H1 (cell line): ENCODE data around the gene PIGT. TPM values are rescaled to one million over a fixed set of nuclear protein-coding genes. Genes with fewer than 3 reads are reported as not detected.

Experiments
- CTCF ChIA-PET: fragments of 300-600 bp; sonication (Branson Sonifier 250); formaldehyde crosslinking; loops from one replicate; lab custom pipeline; 2021; ENCODE audit not compliant: partially characterized antibody; lab: Charles Lee
- POLR2A ChIA-PET: fragments of 300-600 bp; sonication (Branson Sonifier 250); formaldehyde crosslinking; loops from one replicate; lab custom pipeline; 2021; ENCODE audit warnings: inconsistent platforms; ENCODE audit not compliant: partially characterized antibody; lab: Charles Lee
- DNase-seq, 2 experiments: peaks; one replicate each; pipeline versions ENCODE4 v3.0.0 to v3.0.0-alpha.2; 2010 to 2022; ENCODE audit warnings: low spot score in 2 of 2, low read depth in 1 of 2, mixed read lengths in 1 of 2
- FAIRE-seq: peaks from 2 replicates; lab custom pipeline; 2011; peaks lifted over from hg19 to GRCh38; lab: Jason Lieb, UNC
- H2AFZ ChIP-seq: 2 replicates; pipeline ENCODE4 v1.8.1; 2012; ENCODE audit warnings: low read length, inconsistent platforms
- H2AK5ac ChIP-seq: 2 replicates; pipeline ENCODE4 v1.6.1; 2013; ENCODE audit warnings: low read depth, low read length
- H2BK120ac ChIP-seq: replicated peaks from 2 replicates; pipeline ENCODE3; 2013; ENCODE audit warnings: low read depth, low read length, inconsistent platforms
- H2BK12ac ChIP-seq: 2 replicates; pipeline ENCODE4 v1.6.1; 2013; ENCODE audit warnings: low read depth, low read length
- H2BK15ac ChIP-seq: 2 replicates; pipeline ENCODE4 v1.6.1; 2013; ENCODE audit warnings: low read length
- H2BK20ac ChIP-seq: 2 replicates; pipeline ENCODE4 v1.6.1; 2013; ENCODE audit warnings: low read length
- H2BK5ac ChIP-seq: 2 replicates; pipeline ENCODE4 v1.6.1; 2013; ENCODE audit warnings: low read depth, low read length
- H3K14ac ChIP-seq: 2 replicates; pipeline ENCODE4 v1.6.1; 2013; ENCODE audit warnings: inconsistent platforms; ENCODE audit not compliant: insufficient read length
- H3K18ac ChIP-seq: 2 replicates; pipeline ENCODE4 v1.6.1; 2013; ENCODE audit warnings: low read length; ENCODE audit errors: extremely low read depth
- H3K23ac ChIP-seq: 2 replicates; pipeline ENCODE4 v1.6.1; 2013; ENCODE audit warnings: inconsistent platforms; ENCODE audit not compliant: insufficient read length
- H3K23me2 ChIP-seq: 2 replicates; pipeline ENCODE4 v1.6.1; 2013; ENCODE audit warnings: low read depth, low read length
- H3K27ac ChIP-seq: 2 replicates; pipeline ENCODE4 v1.6.1; 2011; ENCODE audit warnings: low read depth, low read length, inconsistent platforms
- H3K27me3 ChIP-seq, 4 experiments: replicated peaks in 1 of 4; 1 replicate in 1 of 4; 2 replicates in 3 of 4; pipeline versions ENCODE4 v1.6.1 to v1.8.1; 2011 to 2013; ENCODE audit warnings: low read length in 3 of 4, mild to moderate bottlenecking in 3 of 4, inconsistent platforms in 2 of 4, mixed read lengths in 2 of 4, moderate library complexity in 1 of 4; ENCODE audit not compliant: control insufficient read depth in 3 of 4, insufficient read depth in 3 of 4; ENCODE audit errors: extremely low read depth in 1 of 4
- H3K36me3 ChIP-seq, 4 experiments: 2 replicates each; pipeline versions ENCODE4 v1.6.1 to v1.8.1; 2011 to 2013; ENCODE audit warnings: mild to moderate bottlenecking in 4 of 4, low read length in 3 of 4, moderate library complexity in 2 of 4, control low read depth in 1 of 4, inconsistent platforms in 1 of 4; ENCODE audit not compliant: insufficient read depth in 4 of 4, control insufficient read depth in 2 of 4
- H3K4ac ChIP-seq: replicated peaks from 2 replicates; pipeline ENCODE3; 2013; ENCODE audit warnings: low read length, low read depth, mixed read lengths, inconsistent platforms; ENCODE audit not compliant: insufficient read length
- H3K4me1 ChIP-seq, 4 experiments: replicated peaks in 1 of 4; 1 replicate in 1 of 4; 2 replicates in 3 of 4; pipeline versions ENCODE4 v1.6.1 to v1.8.1; 2011 to 2013; ENCODE audit warnings: low read length in 3 of 4, inconsistent platforms in 2 of 4, mixed read lengths in 1 of 4; ENCODE audit not compliant: insufficient read depth in 4 of 4, control insufficient read depth in 3 of 4
- H3K4me2 ChIP-seq, 2 experiments: 2 replicates each; pipeline versions ENCODE4 v1.6.1 to v1.8.1; 2011 to 2013; ENCODE audit warnings: low read depth in 2 of 2, low read length in 2 of 2, control low read depth in 1 of 2, inconsistent platforms in 1 of 2, mild to moderate bottlenecking in 1 of 2; ENCODE audit not compliant: insufficient read depth in 1 of 2
- H3K4me3 ChIP-seq, 4 experiments: fragments of 200-600, 300-600 bp in 1 of 4; sonication (generic), shearing (Covaris generic), sonication (Bioruptor Twin) in 1 of 4; 2 replicates each; pipeline versions ENCODE4 v1.5.1 to v1.8.1; 2011 to 2016; ENCODE audit warnings: low read length in 4 of 4, low read depth in 3 of 4, control low read depth in 2 of 4, inconsistent platforms in 2 of 4, mild to moderate bottlenecking in 2 of 4, mixed read lengths in 1 of 4, moderate library complexity in 1 of 4; ENCODE audit not compliant: insufficient read depth in 2 of 4; ENCODE audit errors: extremely low read depth in 1 of 4
- H3K56ac ChIP-seq: replicated peaks from 2 replicates; pipeline ENCODE3; 2013; ENCODE audit warnings: low read depth, mild to moderate bottlenecking, mixed read lengths, low read length, inconsistent platforms; ENCODE audit not compliant: insufficient read length
- H3K79me1 ChIP-seq: 2 replicates; pipeline ENCODE4 v1.6.1; 2013; ENCODE audit warnings: low read depth, low read length, control low read depth
- H3K79me2 ChIP-seq, 2 experiments: 2 replicates each; pipeline versions ENCODE4 v1.6.1 to v1.8.1; 2012 to 2013; ENCODE audit warnings: low read length in 2 of 2, mild to moderate bottlenecking in 2 of 2, inconsistent platforms in 1 of 2; ENCODE audit not compliant: insufficient read depth in 2 of 2, control insufficient read depth in 1 of 2
- H3K9ac ChIP-seq, 4 experiments: replicated peaks in 1 of 4; 1 replicate in 1 of 4; 2 replicates in 3 of 4; pipeline versions ENCODE4 v1.6.1 to v1.8.1; 2011 to 2013; ENCODE audit warnings: low read depth in 3 of 4, low read length in 3 of 4, control low read depth in 2 of 4, mild to moderate bottlenecking in 2 of 4, moderate library complexity in 2 of 4, inconsistent platforms in 1 of 4; ENCODE audit errors: extremely low read depth in 1 of 4
- H3K9me3 ChIP-seq, 2 experiments: 2 replicates each; pipeline versions ENCODE4 v1.6.1 to v1.8.1; 2012 to 2013; ENCODE audit warnings: mild to moderate bottlenecking in 2 of 2, moderate library complexity in 2 of 2, control low read depth in 1 of 2, inconsistent platforms in 1 of 2, low read depth in 1 of 2, low read length in 1 of 2, mixed read lengths in 1 of 2; ENCODE audit not compliant: insufficient read depth in 2 of 2
- H4K20me1 ChIP-seq, 2 experiments: replicated peaks in 1 of 2; 2 replicates each; pipeline versions ENCODE3 to v1.8.1; 2011 to 2013; ENCODE audit warnings: inconsistent platforms in 2 of 2, low read length in 2 of 2, mild to moderate bottlenecking in 1 of 2; ENCODE audit not compliant: insufficient read depth in 2 of 2, control insufficient read depth in 1 of 2
- H4K5ac ChIP-seq: 2 replicates; pipeline ENCODE4 v1.6.1; 2013; ENCODE audit warnings: low read length, low read depth, mixed read lengths, inconsistent platforms; ENCODE audit not compliant: insufficient read length
- H4K8ac ChIP-seq: 2 replicates; pipeline ENCODE4 v1.8.0; 2013; ENCODE audit warnings: mild to moderate bottlenecking, moderate library complexity, low read length, inconsistent platforms; ENCODE audit not compliant: insufficient read depth; ENCODE audit errors: extremely low read depth
- H4K91ac ChIP-seq: replicated peaks from 2 replicates; pipeline ENCODE3; 2013; ENCODE audit warnings: low read length, mixed read lengths, inconsistent platforms; ENCODE audit not compliant: insufficient read length
- ASH2L ChIP-seq: fragments of 200-600, 300-600 bp; sonication (generic); IDR thresholded peaks from one replicate; pipeline ENCODE4 v1.7.1; 2017; ENCODE audit warnings: low read length
- ATF3 ChIP-seq: IDR thresholded peaks from 2 replicates; pipeline ENCODE4 v1.6.1; 2011; ENCODE audit warnings: low read depth, mild to moderate bottlenecking, low read length; ENCODE audit not compliant: insufficient read depth
- BACH1 ChIP-seq: IDR thresholded peaks from 2 replicates; pipeline ENCODE4 v1.6.1; 2012; ENCODE audit warnings: low read length, improper control_type of control experiment
- BCL11A ChIP-seq, 2 experiments: IDR thresholded peaks; one replicate each; pipeline ENCODE4 v1.6.1; 2011; ENCODE audit warnings: low read depth in 2 of 2, low read length in 2 of 2, mild to moderate bottlenecking in 2 of 2
- CTCF ChIP-seq, 3 experiments: IDR thresholded peaks; 1 replicate in 2 of 3; 2 replicates in 1 of 3; pipeline versions ENCODE4 v1.5.1 to v1.6.1; 2011; ENCODE audit warnings: low read length in 3 of 3, mild to moderate bottlenecking in 3 of 3, inconsistent platforms in 2 of 3, low read depth in 1 of 3, moderate library complexity in 1 of 3; ENCODE audit not compliant: insufficient read depth in 1 of 3; ENCODE audit errors: control extremely low read depth in 1 of 3
- EP300 ChIP-seq, 2 experiments: IDR thresholded peaks; 1 replicate in 1 of 2; 2 replicates in 1 of 2; pipeline ENCODE4 v1.6.1; 2011 to 2012; ENCODE audit warnings: low read depth in 2 of 2, low read length in 2 of 2, mild to moderate bottlenecking in 2 of 2, borderline replicate concordance in 1 of 2, inconsistent platforms in 1 of 2, moderate library complexity in 1 of 2
- JUN ChIP-seq: IDR thresholded peaks from 2 replicates; pipeline ENCODE4 v1.6.1; 2011; ENCODE audit warnings: low read depth, mild to moderate bottlenecking, improper control_type of control experiment, low read length
- KDM5A ChIP-seq: fragments of 200-600 bp; IDR thresholded peaks from 2 replicates; pipeline ENCODE4 v1.7.1; 2012; ENCODE audit warnings: mild to moderate bottlenecking, low read length, inconsistent platforms, mixed read lengths
- SRF ChIP-seq: IDR thresholded peaks from 2 replicates; pipeline ENCODE4 v1.6.1; 2011; ENCODE audit warnings: mild to moderate bottlenecking, low read depth, low read length, moderate library complexity
- YY1 ChIP-seq: IDR thresholded peaks from 2 replicates; pipeline ENCODE4 v1.6.1; 2011; ENCODE audit warnings: low read depth, mild to moderate bottlenecking, low read length
- WGBS, 2 experiments: shearing (Covaris generic) in 1 of 2; methylation state at CpG; one replicate each; pipeline versions ENCODE4 v1.1.6 to v1.1.7; 2013 to 2015; ENCODE audit warnings: low lambda C conversion rate in 2 of 2, mixed read lengths in 2 of 2, inconsistent platforms in 1 of 2, low coverage in 1 of 2, missing lambda C conversion rate in 1 of 2; ENCODE audit not compliant: insufficient replicate concordance in 2 of 2, insufficient coverage in 1 of 2, insufficient read length in 1 of 2; ENCODE audit errors: extremely low coverage in 1 of 2, missing lambda C conversion rate in 1 of 2; 5-methylcytosine and 5-hydroxymethylcytosine counted together
- polyA plus RNA-seq, 7 experiments: library from polyadenylated mRNA; depleted of rRNA in 3 of 7; stranded (reverse) in 5 of 7; unstranded in 2 of 7; fragments of >200 nt in 5 of 7; fragments of 200-250 nt in 2 of 7; gene quantifications; 1 replicate in 5 of 7; 2 replicates in 1 of 7; 4 replicates in 1 of 7; pipeline versions ENCODE4 v1.2.1 to v1.2.3, GENCODE V29; 2011 to 2013; ENCODE audit warnings: missing spikeins in 2 of 7, mixed read lengths in 2 of 7
- total RNA-seq: library from RNA; stranded (reverse); fragmentation: NEBNext Ultra II Directional; extraction: Animal tissue kit (Norgen Biotek cat#: 25700); gene quantifications from 2 replicates; pipeline ENCODE4 v1.2.1, GENCODE V29; 2021

Gene PIGT
- total and polyA plus RNA-seq, 2 of the 8 experiments (the other 6 are each of a cell fraction or from before 2014, with no cell fraction given): 66.0 to 89.7 TPM

- no peak overlapping the region for H2BK15ac ChIP-seq
- no peak overlapping the region for H2BK5ac ChIP-seq
- no peak for FAIRE-seq
- H3K4ac ChIP-seq: no peak overlapping the region
- no peaks in the 10 kb centered on the region for H3K79me1 ChIP-seq
- H3K14ac ChIP-seq: no peak overlapping the region
- H3K36me3 ChIP-seq: no peaks in the 10 kb centered on the region
- no peaks in the 10 kb centered on the region for H3K23me2 ChIP-seq
- H4K8ac ChIP-seq: no peak overlapping the region
- H2BK120ac ChIP-seq: no peak overlapping the region
- no peaks in the 10 kb centered on the region for H3K79me2 ChIP-seq
- no peak overlapping the region for H3K9ac ChIP-seq
- H2AK5ac ChIP-seq: no peak overlapping the region
- no peaks in the 10 kb centered on the region for H4K20me1 ChIP-seq
- WGBS, 2 experiments: 84% methylated on average over 5 of the region's 5 CpGs; no CpG with 5 or more reads in 1 of the 2 experiments
- no peak overlapping the region for H3K4me2 ChIP-seq
- no peaks in the 10 kb centered on the region for H3K4me1 ChIP-seq
- H3K9me3 ChIP-seq: no peaks in the 10 kb centered on the region
- ChIA-PET POLR2A (no interaction called here), CTCF (interaction anchor here (1.5 to 12.6 kb wide), 3 partner anchors 9 to 120 kb away, joined by 7 to 178 read pairs (median 129); no protein-coding TSS in a partner anchor)
- H3K23ac ChIP-seq: no peak overlapping the region
- no peak overlapping the region for H3K56ac ChIP-seq
- H3K27me3 ChIP-seq: no peaks in the 10 kb centered on the region
- H3K18ac ChIP-seq: no peak overlapping the region
- no peak overlapping the region for H2BK20ac ChIP-seq
- H4K5ac ChIP-seq: no peak overlapping the region
- H4K91ac ChIP-seq: no peak overlapping the region
- no peak overlapping the region for H2AFZ ChIP-seq
- DNase-seq: no peak
- no peak overlapping the region for H3K27ac ChIP-seq
- no peak overlapping the region for H2BK12ac ChIP-seq
- H3K4me3 ChIP-seq: no peak overlapping the region
- TF ChIP-seq KDM5A (no peak), YY1 (no peak), BCL11A (IDR thresholded peaks at IDR 0.05; ENCODE audit: low read depth in 2 of 2, low read length in 2 of 2) (no peak), CTCF (IDR thresholded peaks at IDR 0.05; ENCODE audit: control extremely low read depth in 1 of 3, insufficient read depth in 1 of 3, low read depth in 1 of 3, low read length in 3 of 3) (no peak), ATF3 (no peak), ASH2L (no peak), BACH1 (no peak), JUN (no peak), EP300 (IDR thresholded peaks at IDR 0.05; ENCODE audit: borderline replicate concordance in 1 of 2, low read depth in 2 of 2, low read length in 2 of 2) (no peak), SRF (no peak)
Measured at GRCh38 chr20:45440891-45441685, 25.1 kb downstream of the PIGT start.
